ENCODE measurements around the gene MLLT10.
"Not testable (repeated sequence)": the region's sequence is repeated elsewhere in the genome, so short reads cannot be mapped to it uniquely, and the experiment has no call there.

- not testable (repeated sequence) for TF ChIP-seq POLR2A (IDR thresholded peaks at IDR 0.05; ENCODE audit: low read depth, low read length); POLR2AphosphoS5 (IDR thresholded peaks at IDR 0.05; ENCODE audit: low read depth, low read length); TAF1 (IDR thresholded peaks at IDR 0.05; ENCODE audit: borderline replicate concordance, low read depth, low read length)
Measured at GRCh38 chr10:21717437-21718054, 183.5 kb downstream of the MLLT10 start.
